Aortic smooth muscle cell (primary cell): Measurements from ENCODE around the gene TLR8. TPM values are rescaled to one million over a fixed set of nuclear protein-coding genes. Genes with fewer than 3 reads are reported as not detected.

Source experiments
- total RNA-seq: library from RNA; depleted of rRNA; stranded (reverse); fragments of >200 nt; gene quantifications from 2 replicates; pipeline ENCODE4 v1.2.3, GENCODE V29; 2014

Gene TLR8
- not detected in 2 replicates for total RNA-seq

GRCh38 chrX:12906046-12906761 lies at the start of gene TLR8:
TSS of gene TLR8 (plus strand) at chrX:12906620. CDS start at chrX:12906707, 87 bp downstream.

GRCh38 chrX:12866451-12867377 lies 39.7 kb upstream of the TLR8 start, which contains the start of gene TLR7:
TSS of gene TLR7 (plus strand) at chrX:12867072. CDS start at chrX:12867579, 507 bp downstream.

Other genes with a start within 250 kb of the TLR8 start
- gene PRPS2, start 115.2 kb upstream of the TLR8 start, total RNA-seq: 17.5 and 23.6 TPM in 2 replicates
- not detected in 2 replicates for gene TLR7, start 39.5 kb upstream of the TLR8 start, total RNA-seq
- 7,855 and 13,296 TPM in 2 replicates for gene TMSB4X, start 68.5 kb downstream of the TLR8 start, total RNA-seq
- not detected in 2 replicates for gene FAM9C, start 138.0 kb downstream of the TLR8 start, total RNA-seq